Measurements from ENCODE around the gene COMMD3.
"Not testable (repeated sequence)": the region's sequence is repeated elsewhere in the genome, so short reads cannot be mapped to it uniquely, and the experiment has no call there.

The COMMD3 gene

DNA sequence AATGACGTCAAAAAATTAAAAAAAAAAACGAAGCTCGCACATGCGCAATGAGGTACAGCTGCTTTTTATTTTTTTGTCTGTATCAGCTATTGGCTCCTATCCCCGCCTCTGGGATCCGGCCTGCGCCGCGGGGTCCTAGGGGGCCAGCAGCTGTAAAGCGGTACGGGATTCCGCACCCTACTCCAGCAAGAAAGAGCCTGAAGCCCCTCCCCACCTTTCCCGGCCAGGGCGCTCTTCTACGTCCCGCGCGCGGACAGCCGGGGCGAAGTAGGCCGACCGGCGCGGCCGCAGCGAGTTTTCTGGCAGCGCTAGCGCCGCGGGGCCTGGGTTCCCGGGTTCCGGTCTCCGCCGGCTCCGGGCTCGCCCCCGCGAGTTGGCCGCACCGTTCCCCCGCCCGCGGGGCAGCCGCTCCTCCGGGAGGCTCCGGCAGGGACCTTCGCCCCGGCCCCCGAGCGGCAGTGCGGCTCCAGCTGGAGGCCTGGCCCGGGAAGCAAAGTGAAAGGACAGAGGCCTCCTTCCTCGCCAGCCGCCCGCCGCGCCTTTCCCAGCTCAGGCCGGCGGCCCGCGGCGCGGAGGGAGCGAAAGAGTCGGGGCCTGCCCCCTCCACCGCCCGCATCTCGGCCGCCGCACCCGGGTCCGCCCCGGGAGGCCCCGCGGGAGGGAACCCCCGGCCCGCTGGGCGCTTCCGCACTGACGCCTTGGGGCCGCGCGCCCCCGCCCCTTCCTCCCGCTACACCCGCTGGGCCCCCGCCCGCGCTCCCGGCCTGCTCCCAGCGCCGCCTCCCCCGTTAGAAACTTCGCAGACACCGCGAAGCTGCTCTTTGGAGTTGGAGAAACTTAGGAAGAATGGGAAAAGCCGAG lies 24.4 kb downstream of the COMMD3 start:
- no peak for FAIRE-seq

- no peak for FAIRE-seq
These were observed 25.2 kb downstream of the COMMD3 start for GRCh38 chr10:22341190-22341925.

- no peak for FAIRE-seq
These were observed 25.7 kb downstream of the COMMD3 start for GRCh38 chr10:22341926-22342196.

DNA sequence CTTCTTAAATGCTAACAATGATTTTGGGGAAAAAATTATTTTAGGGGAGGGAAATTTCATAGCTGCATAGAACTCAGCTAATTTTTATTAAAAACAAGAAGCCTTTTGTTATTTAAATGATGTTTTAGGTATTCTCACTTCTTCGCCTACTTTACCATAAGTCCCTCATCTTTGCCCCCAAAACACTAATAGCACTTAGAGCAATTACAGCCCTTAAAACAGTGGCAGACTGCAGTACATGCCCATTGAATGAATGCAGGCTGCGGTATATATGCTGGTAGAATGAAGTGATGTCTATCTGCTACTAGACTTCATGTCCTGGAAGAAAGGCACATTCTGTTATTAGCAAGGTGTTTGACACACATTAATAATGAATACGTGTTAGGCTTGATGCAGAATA lies 26.2 kb downstream of the COMMD3 start:
- FAIRE-seq = no peak

DNA sequence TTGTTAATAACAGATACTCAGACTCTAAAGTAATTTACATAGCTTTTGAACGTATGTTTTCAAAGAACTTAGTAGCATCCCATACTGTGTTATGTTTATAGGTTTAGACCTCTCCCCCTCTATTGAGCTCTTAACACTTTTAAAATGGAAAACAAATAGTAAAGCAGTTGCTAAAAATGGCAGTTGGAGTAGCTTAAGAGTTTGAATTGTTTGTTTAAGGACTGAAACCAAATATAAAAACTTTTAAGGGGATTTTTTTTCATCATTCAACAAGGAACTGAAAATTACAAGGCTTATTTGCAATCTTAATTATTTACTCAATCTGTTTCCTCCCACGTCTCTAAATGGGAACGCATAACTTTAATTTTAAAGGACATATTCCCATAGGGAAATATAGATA lies 27.5 kb downstream of the COMMD3 start:
- no peak for FAIRE-seq

GRCh38 chr10:22344249-22344648 lies 28.1 kb downstream of the COMMD3 start:
- no peak for FAIRE-seq

DNA sequence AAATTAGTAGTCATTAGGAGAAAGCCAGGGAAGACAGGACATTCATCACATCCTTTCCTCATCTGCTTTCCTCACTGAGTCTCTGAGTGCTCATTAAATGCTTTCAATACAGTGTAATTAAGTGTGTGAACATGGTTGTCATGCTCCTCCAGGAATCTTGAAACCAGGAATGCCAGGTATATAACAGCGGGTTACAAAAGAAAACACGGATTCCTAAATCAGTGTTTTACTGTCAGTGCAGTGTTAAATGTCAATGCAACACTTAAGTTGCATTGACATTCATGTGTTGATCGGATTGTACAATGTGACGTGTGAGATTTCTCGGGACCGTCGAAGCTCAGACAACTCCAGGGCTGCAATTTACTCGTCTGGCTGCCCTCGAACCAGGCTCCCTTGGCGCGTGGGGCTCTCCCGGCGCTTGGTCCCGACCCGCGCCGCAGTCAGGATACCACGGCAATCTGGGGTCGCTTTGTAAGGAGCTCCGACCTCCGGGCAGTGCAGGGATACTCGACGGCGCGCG lies 28.7 kb downstream of the COMMD3 start:
- FAIRE-seq = no peak

DNA sequence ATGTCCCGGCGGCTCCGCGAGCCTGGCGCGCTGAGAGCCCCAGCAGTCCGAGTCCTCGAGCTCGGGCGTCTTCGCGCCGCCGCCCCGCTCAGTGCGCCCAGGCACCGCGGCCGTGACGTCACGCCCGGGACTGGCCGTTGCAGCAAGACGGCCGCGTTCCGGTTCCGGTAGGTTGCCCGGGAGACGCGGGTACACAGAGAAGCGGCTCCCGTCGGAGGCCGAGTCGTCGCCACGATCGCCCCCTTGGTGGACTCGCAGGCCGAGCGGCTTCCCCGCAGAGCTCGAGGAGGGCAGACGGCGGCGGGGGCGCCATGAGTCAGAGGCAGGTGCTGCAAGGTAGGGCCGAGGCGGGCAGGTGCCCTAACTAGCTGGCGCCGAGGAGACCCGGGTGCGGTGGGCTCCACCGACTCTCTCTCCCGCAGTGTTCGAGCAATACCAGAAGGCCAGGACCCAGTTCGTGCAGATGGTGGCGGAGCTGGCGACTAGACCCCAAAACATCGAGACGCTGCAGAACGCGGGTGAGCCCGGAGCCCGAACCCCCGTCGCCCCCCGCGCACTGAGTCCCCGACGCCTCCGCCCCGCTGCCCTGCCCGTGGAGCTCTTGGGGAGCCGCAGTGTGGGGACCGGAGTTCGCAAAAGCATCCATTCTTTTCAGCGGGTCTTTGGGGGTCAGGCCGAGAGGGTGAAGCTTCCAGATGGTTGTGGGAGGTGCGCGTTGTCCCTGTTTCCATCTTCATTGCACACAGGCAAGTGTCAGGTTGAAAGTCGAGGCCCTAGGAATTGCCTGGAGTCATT lies 29.3 kb downstream of the COMMD3 start, which contains the start of gene SPAG6:
Gene SPAG6, plus strand, starts transcription at position 196 of the 795 bp plus-strand sequence. Its CDS starts 116 bp downstream, at position 312.
- no peak for FAIRE-seq

GRCh38 chr10:22346096-22346661 lies 30.0 kb downstream of the COMMD3 start:
- FAIRE-seq = no peak

DNA sequence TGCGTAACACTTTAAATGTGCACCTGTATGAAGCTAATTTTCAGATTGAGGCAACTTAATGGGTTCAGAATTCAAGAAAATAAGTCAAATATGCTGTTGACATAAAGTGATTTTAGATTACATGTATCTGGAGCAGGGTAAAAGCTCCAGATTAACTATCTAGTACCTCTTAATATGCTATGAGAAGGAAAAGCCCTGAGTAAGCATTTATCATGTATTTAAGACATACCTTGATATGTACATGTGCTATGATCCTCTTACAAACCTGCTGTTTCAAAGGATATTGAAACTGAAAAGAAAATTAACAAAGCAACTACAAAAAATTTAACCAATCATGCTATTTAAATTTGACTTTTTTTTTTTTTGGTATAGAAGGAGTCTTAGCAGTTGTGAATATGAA lies 33.6 kb downstream of the COMMD3 start:
- FAIRE-seq = no peak

DNA sequence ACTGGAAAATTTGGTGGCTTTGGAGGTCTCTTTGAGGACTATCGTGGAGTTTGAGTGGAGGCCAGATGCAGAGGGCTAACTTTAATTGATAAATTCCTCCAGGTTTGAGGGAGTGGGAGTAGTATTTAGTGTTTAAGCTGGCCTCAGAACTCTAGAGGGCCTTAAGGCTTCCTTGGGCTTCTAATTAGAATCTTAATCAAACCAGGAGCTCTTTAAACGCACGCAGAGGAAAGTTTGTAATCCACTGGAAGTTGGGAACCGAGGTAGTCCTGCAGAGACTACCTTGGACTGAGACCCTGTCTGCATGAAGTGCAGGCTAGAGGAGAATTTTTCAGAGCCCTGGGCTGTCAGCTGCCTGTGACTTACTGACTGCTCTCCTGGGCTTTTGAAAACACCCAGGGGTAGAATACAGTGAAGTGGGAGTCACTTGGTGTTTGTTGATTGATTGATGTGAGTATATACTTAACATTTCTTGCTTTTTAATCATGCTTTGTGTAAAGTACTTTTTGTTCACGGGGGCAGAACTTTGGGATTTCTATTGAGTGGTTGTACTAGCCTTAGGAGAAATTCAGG lies 35.0 kb downstream of the COMMD3 start:
- no peak for FAIRE-seq

GRCh38 chr10:22356324-22356873 lies 40.2 kb downstream of the COMMD3 start:
- no peak for FAIRE-seq

GRCh38 chr10:22357770-22358169 lies 41.6 kb downstream of the COMMD3 start:
- FAIRE-seq = not testable (repeated sequence)

DNA sequence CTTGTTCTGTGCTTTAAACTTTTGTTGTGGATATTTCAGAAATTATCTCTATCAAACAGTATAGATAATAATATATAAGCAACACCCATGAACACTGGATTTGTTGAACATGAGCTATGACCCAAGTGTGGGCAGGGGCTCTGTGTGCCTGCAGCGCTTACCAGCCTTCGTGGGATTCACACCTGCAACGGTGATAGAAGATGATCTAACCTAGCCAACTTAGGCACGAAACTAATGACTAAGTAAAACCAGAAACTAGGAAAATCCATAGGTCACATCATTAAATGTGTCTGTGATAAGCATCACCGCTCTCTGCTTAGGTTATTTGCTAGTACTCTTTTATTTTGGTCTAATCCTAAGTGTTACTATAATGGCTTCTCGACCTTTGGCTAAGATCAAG lies 47.1 kb downstream of the COMMD3 start:
- FAIRE-seq = no peak

GRCh38 chr10:22364407-22365140 lies 48.4 kb downstream of the COMMD3 start:
- FAIRE-seq = no peak

DNA sequence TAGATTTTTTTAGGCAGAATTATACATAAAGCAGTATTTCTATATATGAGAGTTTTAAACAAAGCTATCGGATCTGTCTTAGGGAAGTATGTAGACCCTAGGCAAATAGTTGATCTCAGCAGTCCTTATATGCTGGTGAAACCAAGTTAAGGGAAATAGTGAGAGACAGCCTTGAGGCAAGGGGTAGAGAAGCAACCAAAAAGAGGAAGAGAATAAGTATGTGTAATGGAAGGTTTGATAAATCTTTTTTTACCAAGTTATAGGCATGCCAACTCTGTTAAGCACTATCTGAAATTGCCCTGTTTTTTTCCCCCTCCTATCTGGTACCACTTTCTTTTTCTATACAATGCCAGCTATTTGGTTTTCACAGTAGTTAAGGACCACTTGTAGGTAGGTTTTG lies 49.0 kb downstream of the COMMD3 start:
- no peak for FAIRE-seq

GRCh38 chr10:22365644-22366434 lies 49.7 kb downstream of the COMMD3 start:
- FAIRE-seq = no peak

- no peak for FAIRE-seq
These were observed 50.2 kb downstream of the COMMD3 start for GRCh38 chr10:22366435-22366703.

DNA sequence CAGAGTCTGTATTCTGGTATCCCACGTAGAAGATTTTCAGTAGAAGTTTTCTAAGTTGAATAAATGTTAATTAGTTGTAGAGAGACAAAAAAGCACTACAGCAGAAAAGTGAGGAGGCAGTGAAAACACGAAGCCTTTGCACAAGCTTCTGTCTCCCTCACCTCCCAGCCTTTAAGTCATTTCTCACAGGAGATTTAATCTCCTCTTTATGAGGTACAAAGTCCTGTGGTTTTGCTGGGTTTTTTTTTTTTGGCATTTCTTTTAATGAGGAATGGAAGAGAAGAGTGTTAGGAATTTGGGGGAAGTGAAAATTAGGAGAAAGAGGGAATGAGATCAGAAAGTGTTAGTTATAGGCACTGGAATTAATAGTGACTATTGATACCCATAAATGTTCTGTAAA lies 50.6 kb downstream of the COMMD3 start:
- FAIRE-seq = no peak

GRCh38 chr10:22367471-22367870 lies 51.3 kb downstream of the COMMD3 start:
- no peak for FAIRE-seq

DNA sequence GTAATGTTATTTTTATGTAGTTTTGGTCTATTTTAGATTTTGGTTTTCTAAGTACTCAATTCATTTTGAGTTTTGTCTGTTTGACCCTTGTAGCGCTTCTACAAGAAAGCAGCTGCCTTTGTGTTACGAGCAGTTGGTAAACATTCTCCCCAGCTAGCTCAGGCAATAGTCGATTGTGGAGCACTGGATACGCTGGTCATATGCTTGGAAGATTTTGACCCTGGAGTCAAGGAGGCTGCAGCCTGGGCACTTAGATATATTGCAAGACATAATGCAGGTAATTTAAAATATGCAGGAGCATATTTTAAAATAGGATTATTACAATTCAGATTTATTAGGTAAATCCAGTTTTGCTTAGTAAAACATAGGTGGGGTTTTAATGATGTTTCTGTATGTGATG lies 52.2 kb downstream of the COMMD3 start:
- FAIRE-seq = no peak
